Iris pigment epithelial cell (primary cell): Measurements from ENCODE around the gene CASK.
A peak's percentile ranks its signal among the peaks of the same experiment; 100 is the strongest.

Experiments
- DNase-seq: peaks from one replicate; pipeline ENCODE4 v3.0.0-alpha.2; 2011; ENCODE audit warnings: low read depth

CASK gene

DNA sequence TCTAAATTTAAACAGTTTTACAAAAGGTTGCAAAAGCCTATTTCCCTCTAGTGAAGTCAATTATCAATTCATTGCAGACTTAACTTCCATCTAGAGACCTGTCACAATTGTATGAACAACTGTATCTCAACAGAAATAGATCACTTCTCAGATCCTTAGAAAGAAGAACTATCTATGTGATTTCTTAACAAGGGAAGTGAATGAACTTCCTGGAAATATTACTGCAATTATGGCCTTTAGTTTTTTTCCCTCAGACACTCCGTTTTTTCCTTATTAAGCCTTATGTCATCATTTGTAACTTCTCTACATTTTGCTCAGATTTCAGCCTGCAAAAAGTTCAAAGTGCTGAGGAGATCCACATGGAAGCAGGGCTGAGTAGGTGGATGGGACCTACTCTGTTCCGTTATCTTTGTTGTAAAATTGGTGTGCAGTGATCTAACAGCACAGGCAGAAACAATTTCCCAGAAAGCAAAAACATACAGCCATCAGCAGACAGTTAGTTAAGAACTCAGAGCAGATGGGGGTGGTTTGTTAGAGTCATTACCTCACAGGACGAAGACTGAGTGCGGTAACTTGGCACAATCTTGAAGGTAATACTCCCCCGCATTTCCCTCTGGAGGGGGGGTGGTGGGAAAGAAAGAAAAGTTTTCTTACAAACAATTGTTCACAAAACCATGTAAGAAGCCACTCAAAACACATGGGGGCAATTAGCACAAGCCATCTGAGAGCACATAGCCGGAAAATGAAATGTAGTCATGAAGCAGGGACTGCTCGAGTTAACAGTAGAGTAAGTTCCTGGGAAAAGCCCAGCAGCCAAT, 363.9 kb downstream of the CASK start:
- DNase-seq, result peak; percentile 89

DNA sequence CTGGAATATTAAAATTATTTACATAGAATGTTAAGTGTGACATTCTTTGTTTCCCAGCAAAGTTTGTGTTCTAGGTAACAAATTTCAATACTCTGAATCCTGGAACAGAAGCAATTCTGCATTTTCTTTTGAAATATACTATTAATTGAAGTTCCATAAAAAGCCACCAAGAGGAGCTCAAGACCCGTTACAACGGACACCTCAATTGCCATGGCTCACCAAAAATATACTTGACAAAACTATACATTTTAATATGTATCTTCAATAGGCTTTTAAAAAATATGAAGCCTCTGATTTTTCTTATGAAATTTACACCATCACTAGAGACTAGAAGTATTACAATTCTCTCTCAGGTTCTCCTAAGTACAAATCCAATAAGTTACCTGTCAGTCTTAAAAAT, 364.8 kb downstream of the CASK start:
- peak; percentile 31 for DNase-seq

DNA sequence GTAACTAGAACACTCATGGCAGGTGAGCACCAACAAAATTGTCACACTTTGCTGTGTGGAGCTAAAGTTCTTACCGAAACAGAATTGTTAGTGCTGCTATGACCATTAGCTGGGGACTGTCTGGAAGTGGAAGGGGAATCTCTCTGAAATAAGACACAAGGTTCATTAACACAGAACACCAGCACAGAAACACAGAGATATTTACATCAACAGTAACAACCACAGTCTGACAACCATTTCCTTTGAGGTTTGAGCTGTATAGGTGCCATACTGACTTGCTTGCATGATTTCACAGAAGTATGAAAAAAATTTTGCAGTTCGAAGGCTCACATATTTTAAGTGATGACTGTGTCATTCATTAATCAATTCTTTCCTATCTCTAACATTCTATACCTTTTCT, 366.4 kb downstream of the CASK start:
- DNase-seq, result peak; percentile 9

DNA sequence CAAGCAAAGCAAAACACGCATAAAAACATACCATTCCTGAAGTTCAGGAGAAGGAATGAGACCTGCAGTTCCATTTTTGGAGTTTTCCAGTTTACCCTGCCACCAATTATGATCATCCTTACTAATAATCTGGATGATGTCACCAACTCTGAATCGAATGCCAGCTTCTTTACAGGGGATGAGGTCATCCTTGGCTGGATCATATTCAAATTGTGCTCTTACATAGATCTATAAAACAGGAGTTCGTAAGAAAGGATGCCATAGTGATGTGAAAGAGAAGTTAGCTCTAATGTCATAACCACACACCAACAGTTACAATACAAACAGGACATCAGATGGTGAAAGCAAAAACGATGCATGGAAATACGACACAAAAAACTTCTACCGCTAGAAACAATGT, 369.7 kb downstream of the CASK start:
- DNase-seq, result peak; percentile 30

DNA sequence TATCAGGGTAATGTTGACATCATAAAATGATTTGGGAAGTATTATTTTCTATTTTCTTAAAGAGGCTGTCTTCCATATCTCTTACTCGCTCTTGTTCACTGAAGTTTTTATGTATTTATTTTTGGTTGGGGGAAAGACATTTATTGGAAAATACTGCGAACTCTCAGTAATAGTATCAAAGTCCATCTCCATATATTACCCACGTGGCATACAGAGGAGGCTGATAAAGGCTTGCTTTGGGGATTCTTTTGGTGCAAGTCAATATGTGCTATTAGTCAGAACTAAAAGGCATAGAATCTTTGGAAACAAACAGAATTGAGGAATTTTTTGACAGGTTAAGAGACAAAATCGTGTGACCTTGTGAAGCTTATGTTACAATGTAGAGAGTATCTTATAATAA, 374.9 kb downstream of the CASK start:
- DNase-seq, result no peak

DNA sequence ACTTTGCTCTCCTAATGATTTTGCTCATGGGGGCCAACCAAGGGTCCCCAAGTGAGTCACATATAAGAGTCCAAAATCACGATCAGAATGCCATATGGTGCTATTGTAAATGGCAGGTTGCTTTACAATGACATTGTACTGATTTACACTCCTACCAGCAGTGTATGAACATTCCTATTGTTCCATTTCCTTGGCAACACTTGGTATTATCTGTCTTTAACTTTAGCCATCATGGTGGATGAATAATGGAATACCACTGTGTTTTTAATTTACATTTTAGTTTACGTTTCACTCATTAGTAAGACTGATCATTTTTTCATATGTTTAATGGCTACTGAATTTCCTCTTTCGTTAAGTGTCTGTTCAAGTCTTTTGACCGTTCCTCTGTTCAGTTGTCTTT, 379.7 kb downstream of the CASK start:
- no peak for DNase-seq

DNA sequence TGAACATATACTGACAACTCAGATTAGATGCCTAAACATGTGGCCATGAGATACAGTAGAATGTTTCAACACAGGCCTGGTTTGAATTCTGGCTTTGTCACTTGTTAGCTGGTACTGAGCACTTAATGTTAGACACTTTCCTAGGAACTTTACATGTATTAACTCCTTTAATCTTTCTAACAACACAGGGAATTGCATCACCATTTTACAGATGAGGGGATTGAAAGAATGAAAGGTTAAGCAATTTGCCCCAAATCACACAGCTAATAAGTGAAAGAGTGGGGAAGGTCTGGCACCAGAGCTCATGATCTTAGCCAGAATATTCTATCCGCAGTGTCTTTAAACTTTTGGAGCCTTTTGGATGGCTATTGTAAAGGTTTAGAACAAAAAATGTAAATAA, 380.3 kb downstream of the CASK start:
- peak; percentile 4 for DNase-seq

DNA sequence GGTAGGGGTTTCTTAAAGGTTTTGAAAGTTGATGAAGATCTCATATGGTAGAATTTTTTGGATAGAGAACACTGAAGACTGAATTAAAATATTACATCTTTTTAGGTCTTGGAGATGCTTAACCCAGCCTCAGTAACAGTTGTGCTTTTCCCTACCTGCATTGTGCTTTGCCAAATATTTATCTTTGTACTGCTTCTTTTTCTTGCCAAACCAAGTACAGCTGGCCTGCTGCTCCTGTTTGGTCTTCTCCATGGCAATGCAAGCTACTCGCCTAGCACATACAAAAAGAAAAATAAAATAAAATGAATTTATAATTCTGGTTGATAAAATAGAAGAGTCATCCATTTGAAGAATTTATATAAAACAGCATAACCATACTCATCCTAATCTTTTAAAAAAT, 380.8 kb downstream of the CASK start:
- DNase-seq, result peak; percentile 44

DNA sequence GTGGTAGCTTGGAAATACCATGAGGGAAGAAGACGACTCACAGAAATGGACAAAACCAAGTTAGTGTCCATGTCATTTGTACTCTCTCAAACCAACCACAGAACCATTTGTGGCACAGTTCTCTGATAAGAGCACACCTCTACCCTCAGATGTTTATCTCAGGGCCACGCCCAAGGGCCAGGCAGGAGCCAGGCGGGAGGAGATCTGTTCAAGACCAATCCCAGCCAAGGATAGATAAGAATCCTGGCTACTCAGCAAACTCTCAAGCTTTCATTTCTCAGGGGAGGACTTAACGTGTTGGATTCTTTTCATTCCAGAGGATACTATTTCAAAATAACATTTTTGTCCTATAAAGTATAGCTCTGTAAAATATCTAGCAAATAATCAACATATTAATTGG, 381.2 kb downstream of the CASK start:
- DNase-seq, result peak; percentile 71

DNA sequence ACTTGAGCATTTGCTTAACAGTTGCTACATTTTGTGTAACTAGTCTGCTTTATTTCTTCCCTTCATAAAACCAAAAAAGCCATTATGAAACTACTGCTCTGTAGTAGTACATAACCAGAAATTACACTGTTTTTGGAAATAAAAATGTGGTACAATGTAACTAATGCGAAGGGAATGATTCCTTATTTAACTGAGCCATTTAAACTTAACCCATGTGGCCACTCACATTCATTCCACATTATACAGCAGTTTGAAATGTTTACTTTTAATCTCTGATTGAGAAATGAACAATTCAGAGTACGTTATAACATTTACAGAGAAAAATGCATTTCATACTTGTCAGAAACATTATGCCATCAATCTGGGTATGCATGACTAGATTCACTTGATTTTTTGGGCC, 382.0 kb downstream of the CASK start:
- DNase-seq, result peak; percentile 64

DNA sequence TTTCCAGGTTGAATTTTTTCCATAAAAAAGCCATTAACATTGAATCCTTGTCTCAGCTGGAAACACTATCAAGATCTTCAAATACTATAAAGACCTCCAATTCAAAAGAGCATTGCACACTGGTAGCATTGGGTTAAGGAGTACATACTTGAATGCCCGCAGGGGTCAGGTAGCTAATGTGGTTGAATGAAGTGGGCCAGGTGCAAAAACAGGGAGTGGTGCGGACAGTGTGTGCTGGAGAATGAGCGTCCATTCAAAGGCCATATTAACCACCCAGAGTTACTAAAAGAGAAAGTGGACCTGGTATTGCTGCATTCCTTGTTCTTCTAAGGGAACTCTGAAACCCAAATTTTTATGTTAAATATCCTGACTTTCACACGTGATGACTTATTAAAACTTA, 384.6 kb downstream of the CASK start:
- DNase-seq, result no peak

DNA sequence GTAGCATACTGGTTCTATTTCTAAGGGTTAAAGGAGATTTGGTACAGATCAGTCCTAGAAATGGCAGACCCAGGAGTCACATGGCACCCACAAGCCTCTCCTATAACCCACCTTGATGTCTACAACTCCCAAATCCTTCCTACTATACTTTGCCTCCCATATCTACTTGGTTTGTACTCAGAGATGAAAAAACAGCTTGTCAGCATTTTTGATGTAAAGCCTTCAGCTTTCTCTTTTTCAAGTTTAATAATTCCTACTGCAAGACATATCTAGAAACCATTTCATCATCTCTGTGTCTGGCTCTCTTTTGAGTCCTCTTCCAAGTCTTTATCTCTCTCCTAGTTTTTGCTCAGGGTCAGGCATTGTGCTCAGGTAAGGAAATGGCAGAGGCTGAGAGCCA, 393.3 kb downstream of the CASK start:
- DNase-seq, result no peak

DNA sequence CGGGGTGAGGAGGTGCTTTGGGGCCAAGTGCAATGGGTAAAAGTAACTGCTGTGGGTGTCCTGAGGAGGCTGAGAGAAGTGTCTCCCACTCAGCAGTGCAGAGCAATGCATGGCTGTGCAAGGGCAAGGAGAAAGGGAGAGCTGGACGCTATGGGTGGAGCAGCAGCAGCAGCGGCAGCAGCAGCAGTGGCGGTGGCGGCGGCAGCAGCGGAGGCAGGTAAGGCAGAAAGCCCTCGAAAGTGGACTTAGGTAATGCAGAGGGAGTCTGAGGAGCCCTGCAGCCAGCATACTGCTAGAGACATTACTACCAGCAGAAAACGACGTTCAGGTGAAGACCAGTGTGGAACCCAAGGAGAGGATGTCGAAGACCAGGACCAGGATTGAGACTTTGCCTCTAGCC, 394.1 kb downstream of the CASK start:
- no peak for DNase-seq

DNA sequence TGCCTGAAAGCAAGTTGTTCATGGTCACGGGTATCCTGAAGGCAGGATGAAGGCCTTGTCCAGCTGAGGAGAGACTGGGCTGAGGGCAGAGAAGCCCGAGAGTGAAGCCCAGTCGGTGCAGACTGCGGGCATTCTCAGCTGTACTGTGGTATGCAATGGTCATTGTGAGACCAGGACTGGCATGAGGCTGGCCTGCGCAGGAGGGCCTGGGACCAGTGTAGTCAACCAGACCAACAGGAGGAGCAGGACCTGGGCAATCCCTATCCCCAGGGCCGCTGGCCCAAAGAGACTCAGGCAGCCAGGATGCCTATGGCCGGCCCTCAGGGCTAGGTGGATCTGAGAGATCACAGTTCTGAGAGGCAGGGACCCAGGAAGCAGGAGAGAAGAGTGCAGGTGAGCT, 394.6 kb downstream of the CASK start:
- DNase-seq, result no peak

DNA sequence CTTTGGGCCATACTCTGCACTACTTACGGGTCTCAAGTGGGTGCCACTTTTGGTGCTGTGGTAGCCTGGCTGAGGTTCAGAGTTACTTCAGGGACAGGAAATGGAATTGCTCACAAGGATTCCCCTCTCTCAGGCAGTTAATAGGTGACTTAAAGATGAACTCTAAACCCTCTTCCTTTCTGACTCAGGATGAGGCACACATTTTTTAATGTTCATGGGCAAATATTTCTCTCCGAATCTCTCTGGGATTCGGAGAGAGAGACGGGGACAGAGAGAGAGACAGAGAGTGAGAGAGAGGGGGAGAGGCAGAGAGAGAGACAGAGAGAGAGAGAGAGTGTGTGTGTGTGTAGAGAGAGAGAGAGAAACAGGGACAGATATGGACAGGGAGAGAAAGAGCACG, 396.4 kb downstream of the CASK start:
- peak; percentile 47 for DNase-seq

DNA sequence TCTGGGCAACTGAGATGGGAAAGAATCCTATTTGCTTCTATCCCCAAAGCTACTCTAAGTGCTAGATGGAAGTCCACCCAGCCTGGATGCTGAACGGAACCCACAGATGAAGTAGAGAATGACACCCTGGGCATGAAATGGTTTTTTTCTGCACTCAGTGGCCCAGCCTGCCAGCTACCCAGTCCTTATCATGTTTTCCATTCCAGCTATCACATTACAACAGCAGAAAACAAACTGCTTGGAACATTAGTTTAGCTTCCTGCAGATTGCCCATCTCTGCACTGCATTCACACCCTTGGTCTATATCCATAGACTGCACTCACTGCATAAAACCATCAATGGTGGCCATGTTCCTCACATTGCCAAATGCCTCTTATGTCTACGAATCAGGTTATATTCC, 397.1 kb downstream of the CASK start:
- DNase-seq, result peak; percentile 12

DNA sequence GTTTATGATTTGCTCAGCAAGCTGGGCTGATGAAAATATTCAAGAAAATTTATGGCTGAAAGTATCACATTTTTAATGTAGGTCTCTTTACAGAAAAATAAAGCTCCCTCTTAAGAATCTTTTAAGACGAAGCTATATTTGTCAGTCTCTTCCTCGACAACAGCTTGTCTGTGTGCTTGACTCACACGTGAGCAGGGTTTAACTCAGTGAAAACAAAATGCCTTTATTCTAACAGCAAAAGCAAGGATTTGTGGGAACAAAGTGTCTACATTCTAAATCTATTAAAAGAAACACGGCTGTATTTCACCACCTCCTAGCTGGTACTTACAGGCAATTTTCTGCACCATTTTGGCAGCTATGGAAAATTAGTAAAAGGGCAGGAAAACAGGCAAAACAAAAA, 400.7 kb downstream of the CASK start:
- DNase-seq, result no peak

DNA sequence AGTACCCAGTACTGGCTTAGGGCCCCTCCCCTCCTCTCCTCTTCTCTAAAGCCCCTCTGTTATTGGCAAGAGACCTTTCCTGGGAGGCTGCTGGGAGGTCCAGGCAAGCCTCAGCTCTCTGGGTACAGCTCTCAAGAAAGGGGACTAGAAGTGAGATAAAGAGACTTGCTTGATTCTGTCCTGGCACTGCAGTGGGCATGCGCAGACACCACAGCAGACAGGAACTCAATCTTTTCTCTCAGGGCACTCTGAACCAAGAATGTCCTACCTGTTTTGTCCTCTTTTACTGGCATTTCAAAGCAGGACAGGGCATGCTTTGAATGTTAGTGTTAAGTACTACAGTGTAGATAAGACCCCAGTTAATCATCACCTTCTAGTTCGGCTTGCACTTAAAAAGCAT, 401.3 kb downstream of the CASK start:
- no peak for DNase-seq

DNA sequence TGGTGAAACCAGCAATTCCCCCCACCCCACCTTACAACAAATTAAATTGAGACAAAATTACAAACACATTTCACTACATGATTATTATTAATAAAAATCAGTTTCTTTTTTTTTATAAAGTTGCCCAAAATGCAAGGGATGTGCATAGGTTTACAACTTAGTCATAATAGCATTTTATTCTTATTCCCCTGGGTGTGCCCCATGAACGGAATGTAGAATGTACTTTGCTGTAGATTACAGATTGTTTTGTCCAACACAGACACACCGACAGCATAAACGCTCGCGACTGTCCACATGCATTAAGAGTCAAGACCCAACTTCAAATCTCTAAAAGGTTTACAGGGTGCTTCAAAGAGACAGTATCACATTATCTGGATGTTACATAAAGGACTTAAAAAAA, 403.9 kb downstream of the CASK start:
- DNase-seq, result no peak

DNA sequence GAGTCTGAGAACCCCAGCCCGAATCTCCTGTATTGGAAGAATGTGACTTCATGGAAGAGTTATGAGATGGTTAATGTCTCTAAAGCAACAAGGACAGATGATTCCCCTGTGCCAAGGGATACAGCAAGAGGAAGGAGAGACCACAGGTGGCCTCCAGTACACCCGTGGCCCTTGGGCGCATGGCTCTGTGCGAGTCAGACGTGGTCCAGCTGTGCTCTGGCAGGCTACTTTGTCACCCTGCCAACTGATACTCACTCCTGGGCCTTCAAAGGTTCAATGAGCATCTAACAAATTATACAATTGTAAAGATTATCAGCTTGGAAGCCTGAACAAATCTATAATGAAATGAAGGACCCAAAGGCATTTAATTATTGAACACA, 404.5 kb downstream of the CASK start:
- peak; percentile 5 for DNase-seq

DNA sequence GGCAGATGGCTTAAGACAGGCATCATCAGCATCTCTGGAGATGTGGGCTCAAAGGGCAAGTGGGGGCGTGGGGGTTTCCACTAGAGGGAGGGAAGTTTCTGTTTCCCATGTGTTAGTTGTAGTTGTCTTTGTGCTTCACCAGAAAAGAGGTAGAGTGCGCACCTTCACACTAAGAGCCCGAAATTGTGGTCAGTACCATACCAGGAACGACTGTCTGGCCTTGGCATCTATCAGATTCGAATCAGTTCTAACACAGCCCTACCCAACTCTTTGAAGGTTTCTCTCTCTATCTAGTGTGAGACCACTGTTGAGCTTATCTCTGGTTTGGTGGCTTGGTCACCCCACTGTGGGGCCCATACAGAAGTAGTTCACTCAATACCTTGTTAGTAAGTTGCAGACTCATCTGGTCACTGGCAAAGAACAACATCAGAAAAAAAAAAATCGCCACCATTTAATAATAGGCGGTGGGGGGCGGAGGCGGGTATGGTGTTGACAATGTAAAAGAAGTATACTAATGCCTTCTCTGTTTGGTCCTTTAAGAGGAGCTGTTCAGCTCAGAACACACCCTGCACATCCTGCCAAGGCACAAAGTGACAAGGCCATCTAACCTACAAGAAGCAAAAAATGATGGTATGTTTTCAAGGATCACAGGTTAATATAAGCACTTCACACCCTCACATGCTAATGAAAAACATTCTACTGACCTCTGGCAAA, 405.1 kb downstream of the CASK start:
- DNase-seq, result no peak

DNA sequence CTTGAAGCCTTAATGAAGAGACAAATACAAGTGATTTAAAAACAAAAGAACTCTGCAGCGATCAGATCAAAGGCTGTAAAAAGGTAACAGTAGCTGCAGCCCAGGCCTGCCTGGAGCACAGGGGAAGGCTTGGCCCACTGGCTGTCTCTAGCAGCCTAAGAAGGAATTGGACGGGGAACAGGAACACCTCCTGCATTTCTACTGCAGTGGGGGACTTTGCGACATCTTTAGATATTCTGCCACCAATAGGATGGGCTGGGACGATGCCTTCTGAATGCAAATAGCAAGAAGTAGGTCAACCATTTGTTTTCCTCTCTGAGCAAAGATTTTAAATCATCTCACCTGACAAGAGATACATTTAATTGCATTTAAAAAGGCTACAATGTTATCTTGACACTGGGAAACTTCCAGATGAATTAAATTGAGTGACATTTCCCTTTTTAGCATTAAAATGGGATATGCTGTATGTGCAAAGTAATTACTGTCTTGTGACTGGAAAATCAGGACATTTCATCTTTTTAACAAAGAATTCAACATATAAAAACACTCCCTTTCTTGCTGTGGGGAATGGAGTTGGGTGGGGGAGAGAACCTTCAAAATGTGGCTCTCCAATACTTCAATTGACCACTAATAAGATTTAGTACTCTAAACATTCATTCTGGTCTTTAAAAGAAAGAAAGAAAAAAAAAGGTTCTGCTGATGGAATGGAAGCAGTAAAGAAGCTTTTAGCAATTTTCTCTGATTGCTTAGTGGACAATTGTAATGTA, 406.2 kb downstream of the CASK start:
- no peak for DNase-seq

DNA sequence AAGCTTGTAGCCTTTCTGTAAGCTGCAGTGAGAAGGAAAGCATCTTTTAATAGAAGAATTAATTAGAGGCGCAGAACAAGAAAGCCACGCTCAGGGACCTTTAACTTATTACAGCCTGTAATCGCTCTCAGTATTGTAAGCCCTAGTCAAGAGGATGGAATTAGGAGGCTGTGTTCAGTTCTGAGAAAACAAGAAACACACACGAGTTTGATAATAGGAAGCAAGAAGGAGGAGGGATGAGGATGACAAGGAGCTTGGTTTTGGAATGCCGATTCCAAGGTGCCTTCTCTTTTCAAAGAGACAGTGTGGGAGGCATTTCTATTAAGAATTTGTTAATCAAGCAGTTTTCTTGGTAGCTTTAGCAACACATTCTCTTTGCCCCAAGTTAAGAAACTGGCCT, 406.9 kb downstream of the CASK start:
- DNase-seq, result no peak
